OCI-LY1 (cell line): Measurements from ENCODE around the gene SNRK.

Experiments
- CTCF ChIP-seq: fragments of 200-600 bp; sonication (generic), shearing (Covaris generic); IDR thresholded peaks from 2 replicates; pipeline ENCODE4 v1.5.1; 2017; ENCODE audit warnings: mild to moderate bottlenecking, antibody characterized with exemption, low read length, moderate library complexity, mixed read lengths
- EZH2 ChIP-seq: fragments of 200-600 bp; sonication (generic), shearing (Covaris generic); IDR thresholded peaks from 2 replicates; pipeline ENCODE4 v1.8.0; 2017; ENCODE audit warnings: borderline replicate concordance, mixed run types, mild to moderate bottlenecking, antibody characterized with exemption, low read length, moderate library complexity, mixed read lengths

- TF ChIP-seq CTCF (no peak), EZH2 (no peak)
Observed at GRCh38 chr3:43379343-43379742, 93.0 kb downstream of the SNRK start.
